T-helper 2 cell treated with Interferon-gamma antibody and Interleukin-4, amounts not matched to agents 5 μg/mL and 100 μg/mL, for 36 hours (primary cell): ENCODE results near the gene BTN3A1.
"Not testable (repeated sequence)": the region's sequence is repeated elsewhere in the genome, so short reads cannot be mapped to it uniquely, and the experiment has no call there.

ENCODE experiments used
- DNase-seq: peaks from one replicate; pipeline ENCODE4 v3.0.0; 2021; ENCODE audit warnings: low spot score
- H3K27ac Mint-ChIP-seq: one replicate; pipeline ENCODE4 v1.8.0; 2021; ENCODE audit warnings: mild to moderate bottlenecking, mixed read lengths
- H3K27me3 Mint-ChIP-seq: one replicate; pipeline ENCODE4 v1.8.0; 2021; ENCODE audit warnings: low read depth, mixed read lengths
- H3K36me3 Mint-ChIP-seq: one replicate; pipeline ENCODE4 v1.8.0; 2021; ENCODE audit warnings: low read depth, mixed read lengths
- H3K4me1 Mint-ChIP-seq: one replicate; pipeline ENCODE4 v1.8.0; 2021; ENCODE audit warnings: low read depth, mixed read lengths
- H3K4me3 Mint-ChIP-seq: one replicate; pipeline ENCODE4 v1.8.0; 2022; ENCODE audit warnings: mild to moderate bottlenecking, moderate library complexity, mixed read lengths
- H3K9me3 Mint-ChIP-seq: one replicate; pipeline ENCODE4 v1.8.0; 2021; ENCODE audit warnings: mixed read lengths

Gene BTN3A1

DNA sequence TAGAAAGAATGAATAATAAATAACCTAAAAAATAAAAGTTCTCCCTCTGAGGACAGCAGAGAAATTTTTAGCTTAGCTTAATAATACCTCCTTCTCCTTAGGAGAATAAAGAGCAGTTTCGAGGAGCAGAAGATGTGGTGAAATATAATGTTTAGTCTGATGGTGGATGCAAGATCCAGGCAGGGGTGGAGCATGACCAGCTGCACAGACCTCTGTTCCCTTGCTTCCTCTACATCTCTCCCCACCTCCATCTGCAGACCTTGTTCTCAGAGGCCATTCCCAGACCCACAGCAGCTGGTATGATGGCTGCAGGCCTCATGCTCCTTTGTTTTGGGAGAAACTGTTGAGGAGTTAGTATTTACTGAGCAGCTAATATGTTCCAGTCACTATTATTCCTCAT, 35.6 kb upstream of the BTN3A1 start:
- Mint-ChIP-seq H3K27me3 (no peaks in the 10 kb centered on the region), H3K9me3 (no peaks in the 10 kb centered on the region), H3K4me1 (peaks cover 41% of the 10 kb centered on the region), H3K27ac (peak overlapping the region; percentile 78), H3K4me3 (peak overlapping the region; percentile 82), H3K36me3 (peaks cover 32% of the 10 kb centered on the region)
- DNase-seq: no peak

DNA sequence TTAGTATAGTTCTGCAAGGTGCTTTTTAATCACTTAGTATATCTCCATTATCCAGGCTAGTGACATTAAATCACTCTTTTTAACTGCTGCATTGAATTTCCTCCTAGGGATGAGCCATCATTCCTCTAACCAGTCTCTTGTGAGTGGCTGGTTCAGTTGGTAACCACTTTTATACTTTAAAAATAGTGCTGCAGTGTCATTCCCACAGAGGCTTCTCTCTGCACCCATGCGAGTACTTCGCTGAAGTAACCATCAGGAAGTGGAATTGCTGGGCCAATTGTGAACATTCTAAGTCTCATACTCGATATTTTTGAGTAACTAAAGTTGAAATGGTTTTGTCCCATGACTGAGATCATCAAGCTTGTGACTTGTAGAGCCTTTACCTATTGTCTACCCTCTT, 35.0 kb upstream of the BTN3A1 start:
- no peaks in the 10 kb centered on the region for H3K27me3 Mint-ChIP-seq
- peak overlapping the region; percentile 43 for H3K27ac Mint-ChIP-seq
- H3K9me3 Mint-ChIP-seq: no peaks in the 10 kb centered on the region
- H3K4me1 Mint-ChIP-seq: peaks cover 36% of the 10 kb centered on the region
- peak overlapping the region; percentile 82 for H3K4me3 Mint-ChIP-seq
- H3K36me3 Mint-ChIP-seq: peaks cover 36% of the 10 kb centered on the region
- no peak for DNase-seq

DNA sequence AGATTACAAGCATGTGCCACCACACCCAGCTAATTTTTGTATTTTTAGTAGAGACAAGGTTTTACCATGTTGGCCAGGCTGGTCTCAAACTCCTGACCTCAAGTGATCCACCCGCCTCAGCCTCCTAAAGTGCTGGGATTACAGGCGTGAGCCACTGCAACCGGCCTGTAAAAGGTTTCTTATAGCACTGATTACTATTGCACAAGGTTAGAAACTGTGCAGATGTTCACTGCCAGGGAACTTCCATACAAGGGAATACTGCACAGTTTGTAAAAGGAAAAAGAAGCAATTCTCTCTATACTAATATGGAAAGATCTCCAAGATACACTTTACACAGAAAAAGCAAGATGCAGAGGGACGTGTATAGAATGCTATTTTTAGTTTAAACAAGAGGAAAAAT, 30.3 kb upstream of the BTN3A1 start:
- H3K9me3 Mint-ChIP-seq, H3K4me3 Mint-ChIP-seq, DNase-seq, H3K27me3 Mint-ChIP-seq, H3K27ac Mint-ChIP-seq: not testable (repeated sequence)
- H3K4me1 Mint-ChIP-seq: peaks cover 28% of the 10 kb centered on the region
- H3K36me3 Mint-ChIP-seq: peaks cover 78% of the 10 kb centered on the region

DNA sequence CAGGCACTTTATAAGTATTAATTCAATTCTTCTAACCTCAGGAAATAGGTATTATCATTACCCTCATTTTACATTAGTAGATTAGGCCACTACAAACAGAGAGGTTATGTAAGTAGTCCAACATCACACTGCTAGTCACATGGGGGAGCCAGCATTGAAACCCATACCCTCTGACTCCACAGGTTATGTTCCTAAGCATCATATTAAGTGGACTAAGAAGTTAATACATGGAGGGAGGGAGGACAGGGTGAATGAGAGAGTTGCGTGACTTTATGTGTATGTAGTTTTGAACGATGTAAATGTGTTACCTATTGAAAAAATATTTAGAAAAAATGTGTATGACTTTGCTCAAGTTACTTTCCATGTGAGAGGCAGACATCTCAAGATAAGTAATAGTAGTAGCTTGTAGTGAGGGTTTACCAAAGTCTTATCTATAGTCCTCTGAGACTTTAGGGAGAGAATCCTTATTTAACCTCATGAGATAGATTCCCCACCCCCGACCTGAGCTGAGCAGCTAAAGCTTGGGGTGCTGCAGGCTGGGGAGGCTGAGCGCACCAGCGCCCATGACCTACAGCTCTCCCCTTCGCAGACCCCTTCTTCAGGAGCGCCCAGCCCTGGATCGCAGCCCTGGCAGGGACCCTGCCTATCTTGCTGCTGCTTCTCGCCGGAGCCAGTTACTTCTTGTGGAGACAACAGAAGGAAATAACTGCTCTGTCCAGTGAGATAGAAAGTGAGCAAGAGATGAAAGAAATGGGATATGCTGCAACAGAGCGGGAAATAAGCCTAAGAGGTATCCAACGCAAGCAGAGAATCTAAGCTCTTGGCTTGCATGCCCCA, 29.5 kb upstream of the BTN3A1 start:
- Mint-ChIP-seq H3K9me3 (no peaks in the 10 kb centered on the region), H3K4me3 (no peak overlapping the region), H3K36me3 (peaks cover 81% of the 10 kb centered on the region), H3K27ac (no peak overlapping the region), H3K27me3 (no peaks in the 10 kb centered on the region), H3K4me1 (peaks cover 23% of the 10 kb centered on the region)
- DNase-seq: no peak

DNA sequence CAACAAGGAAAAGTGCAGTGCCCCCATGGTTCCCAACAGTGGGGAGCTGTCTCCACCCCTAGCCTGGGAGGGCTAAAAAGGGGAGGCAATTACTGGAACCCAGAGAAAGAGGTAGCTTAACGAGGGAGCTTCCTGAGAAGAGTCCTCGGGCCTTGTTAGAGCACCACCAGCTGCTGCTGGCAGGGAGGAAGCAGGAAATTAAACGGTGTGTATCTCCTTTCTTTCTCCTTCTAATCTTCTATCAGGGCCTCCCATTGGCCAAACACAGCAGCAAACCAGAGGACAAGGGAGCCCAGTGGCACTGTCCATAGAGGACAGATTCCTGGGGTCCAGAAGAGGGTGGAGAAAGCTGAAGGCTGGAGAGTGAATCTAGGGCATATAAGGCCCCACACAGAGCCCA, 26.8 kb upstream of the BTN3A1 start:
- Mint-ChIP-seq H3K9me3 (no peaks in the 10 kb centered on the region), H3K4me3 (no peak overlapping the region), H3K36me3 (peaks cover 66% of the 10 kb centered on the region), H3K4me1 (peaks cover 13% of the 10 kb centered on the region), H3K27ac (peak overlapping the region; percentile 31), H3K27me3 (no peaks in the 10 kb centered on the region)
- no peak for DNase-seq

DNA sequence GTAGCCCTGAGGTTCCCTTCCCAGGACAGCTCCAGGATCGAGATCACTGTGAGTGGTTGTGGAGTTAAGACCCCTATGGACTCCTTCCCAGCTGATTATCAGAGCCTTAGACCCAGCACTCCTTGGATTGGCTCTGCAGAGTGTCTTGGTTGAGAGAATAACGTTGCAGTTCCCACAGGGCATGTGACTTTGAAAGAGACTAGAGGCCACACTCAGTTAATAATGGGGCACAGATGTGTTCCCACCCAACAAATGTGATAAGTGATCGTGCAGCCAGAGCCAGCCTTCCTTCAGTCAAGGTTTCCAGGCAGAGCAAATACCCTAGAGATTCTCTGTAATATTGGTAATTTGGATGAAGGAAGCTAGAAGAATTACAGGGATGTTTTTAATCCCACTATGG, 24.4 kb upstream of the BTN3A1 start:
- peaks cover 49% of the 10 kb centered on the region for H3K36me3 Mint-ChIP-seq
- H3K4me1 Mint-ChIP-seq: peaks cover 19% of the 10 kb centered on the region
- no peak overlapping the region for H3K27ac Mint-ChIP-seq

DNA sequence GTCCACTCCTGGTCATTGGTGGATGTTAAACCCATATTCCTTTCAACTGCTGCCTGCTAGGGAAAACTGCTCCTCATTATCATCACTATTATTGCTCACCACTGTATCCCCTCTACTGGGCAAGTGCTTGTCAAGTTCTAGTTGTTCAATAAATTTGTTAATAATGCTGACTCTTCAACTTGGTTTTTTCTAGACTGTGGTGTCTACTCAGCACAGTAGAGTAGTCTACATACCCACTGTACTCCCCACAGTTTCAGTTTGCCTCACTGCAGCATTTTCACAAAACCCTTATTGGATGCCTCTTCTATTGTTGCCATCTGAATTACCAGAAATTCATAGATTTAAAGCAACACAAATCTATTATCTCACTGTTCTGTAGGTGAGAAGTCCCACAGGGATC, 23.9 kb upstream of the BTN3A1 start:
- DNase-seq, H3K27ac Mint-ChIP-seq, H3K4me3 Mint-ChIP-seq, H3K27me3 Mint-ChIP-seq, H3K9me3 Mint-ChIP-seq: not testable (repeated sequence)
- Mint-ChIP-seq H3K4me1 (peaks cover 23% of the 10 kb centered on the region), H3K36me3 (peaks cover 47% of the 10 kb centered on the region)

More for the DNA sequence above, 24.4 kb upstream of the BTN3A1 start:
- Mint-ChIP-seq H3K27me3 (no peaks in the 10 kb centered on the region), H3K9me3 (no peaks in the 10 kb centered on the region), H3K4me3 (no peak overlapping the region)
- DNase-seq: no peak

DNA sequence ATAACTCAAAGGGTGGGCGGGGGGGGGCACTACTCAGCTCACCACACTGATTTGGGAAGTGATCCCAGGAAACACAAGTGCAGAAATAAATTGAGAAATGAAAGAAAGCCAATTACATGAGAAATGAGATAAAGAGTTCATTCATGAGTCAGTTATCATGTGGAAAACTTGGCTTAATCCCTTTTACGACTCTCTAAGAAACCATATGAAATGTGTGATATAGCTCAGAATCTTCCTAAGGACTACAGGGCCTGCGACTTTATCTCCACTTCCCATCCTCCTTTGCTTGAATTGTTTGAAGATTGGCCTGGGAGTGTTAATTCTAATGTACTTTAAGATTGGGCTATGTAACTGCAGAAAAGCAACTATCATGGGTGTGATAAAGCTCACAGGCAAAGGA, 22.8 kb upstream of the BTN3A1 start:
- Mint-ChIP-seq H3K36me3 (peaks cover 36% of the 10 kb centered on the region), H3K4me3 (no peak overlapping the region), H3K9me3 (no peaks in the 10 kb centered on the region), H3K27me3 (no peaks in the 10 kb centered on the region), H3K4me1 (peaks cover 28% of the 10 kb centered on the region), H3K27ac (no peak overlapping the region)
- DNase-seq: no peak

DNA sequence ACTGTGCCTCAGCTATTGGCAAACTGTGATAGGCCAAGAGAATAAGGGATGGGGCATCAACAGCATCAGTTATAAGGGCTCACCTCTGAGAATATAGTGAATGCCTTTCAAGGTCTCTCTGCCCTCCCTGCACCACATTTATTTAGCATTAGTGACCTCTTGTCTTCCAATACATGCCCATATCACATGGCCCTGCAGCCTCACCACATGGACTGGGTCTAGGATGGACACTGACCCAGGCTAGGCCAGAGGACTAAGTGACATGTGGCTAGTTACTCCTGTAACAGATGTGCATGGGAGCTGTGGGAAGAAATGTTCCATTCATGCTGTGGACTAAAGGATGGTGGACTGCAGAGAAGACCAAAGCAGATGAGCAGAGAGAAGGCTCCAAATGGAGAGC, 22.3 kb upstream of the BTN3A1 start:
- Mint-ChIP-seq H3K27ac (no peak overlapping the region), H3K4me1 (peaks cover 30% of the 10 kb centered on the region), H3K36me3 (peaks cover 31% of the 10 kb centered on the region), H3K9me3 (no peaks in the 10 kb centered on the region), H3K27me3 (no peaks in the 10 kb centered on the region), H3K4me3 (no peak overlapping the region)
- DNase-seq: no peak

DNA sequence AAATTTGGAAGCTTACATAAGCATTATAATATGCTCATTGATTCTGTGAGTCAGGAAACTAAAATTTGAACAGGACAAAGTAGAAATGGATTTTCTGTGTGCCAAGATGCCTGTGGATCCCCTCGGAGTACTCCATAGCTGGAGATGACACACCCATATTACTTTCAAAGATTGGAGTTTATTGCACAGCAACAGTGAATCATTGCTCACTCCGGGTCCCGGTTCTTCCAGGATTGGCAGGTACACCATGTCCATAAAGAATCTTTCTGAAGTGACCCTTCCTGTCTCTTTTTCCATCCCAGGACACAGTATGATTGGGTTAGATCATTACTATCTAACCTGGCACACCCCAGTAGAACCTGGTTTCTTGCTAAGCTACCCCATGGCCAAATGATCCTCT, 21.8 kb upstream of the BTN3A1 start:
- Mint-ChIP-seq H3K4me3 (no peak overlapping the region), H3K4me1 (peaks cover 30% of the 10 kb centered on the region), H3K9me3 (no peaks in the 10 kb centered on the region), H3K27me3 (no peaks in the 10 kb centered on the region), H3K36me3 (peaks cover 26% of the 10 kb centered on the region), H3K27ac (no peak overlapping the region)
- no peak for DNase-seq

DNA sequence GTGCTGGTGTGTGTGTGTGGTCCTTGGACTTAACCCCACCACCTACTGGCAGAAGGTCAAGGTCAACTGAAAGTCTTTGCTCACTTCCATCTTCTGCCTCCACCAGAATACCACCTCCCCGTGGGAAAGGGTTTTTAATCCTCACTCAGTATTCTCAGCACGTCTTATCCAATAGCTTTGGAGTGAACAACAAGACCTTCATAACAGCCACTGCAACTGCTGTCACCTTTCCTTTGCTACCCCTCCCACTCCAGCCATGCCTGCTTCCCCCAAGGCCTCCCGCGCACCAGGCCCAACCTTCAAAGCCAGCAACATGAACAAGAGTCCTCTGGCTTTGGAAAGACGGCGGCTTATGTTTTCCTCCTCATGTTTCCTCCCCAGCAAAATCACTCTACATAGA, 20.0 kb upstream of the BTN3A1 start:
- no peak for DNase-seq
- peaks cover 12% of the 10 kb centered on the region for H3K36me3 Mint-ChIP-seq
- H3K27me3 Mint-ChIP-seq: no peaks in the 10 kb centered on the region
- H3K4me3 Mint-ChIP-seq: peak overlapping the region; percentile 100
- no peaks in the 10 kb centered on the region for H3K9me3 Mint-ChIP-seq
- H3K4me1 Mint-ChIP-seq: peaks cover 33% of the 10 kb centered on the region
- peak overlapping the region; percentile 97 for H3K27ac Mint-ChIP-seq

DNA sequence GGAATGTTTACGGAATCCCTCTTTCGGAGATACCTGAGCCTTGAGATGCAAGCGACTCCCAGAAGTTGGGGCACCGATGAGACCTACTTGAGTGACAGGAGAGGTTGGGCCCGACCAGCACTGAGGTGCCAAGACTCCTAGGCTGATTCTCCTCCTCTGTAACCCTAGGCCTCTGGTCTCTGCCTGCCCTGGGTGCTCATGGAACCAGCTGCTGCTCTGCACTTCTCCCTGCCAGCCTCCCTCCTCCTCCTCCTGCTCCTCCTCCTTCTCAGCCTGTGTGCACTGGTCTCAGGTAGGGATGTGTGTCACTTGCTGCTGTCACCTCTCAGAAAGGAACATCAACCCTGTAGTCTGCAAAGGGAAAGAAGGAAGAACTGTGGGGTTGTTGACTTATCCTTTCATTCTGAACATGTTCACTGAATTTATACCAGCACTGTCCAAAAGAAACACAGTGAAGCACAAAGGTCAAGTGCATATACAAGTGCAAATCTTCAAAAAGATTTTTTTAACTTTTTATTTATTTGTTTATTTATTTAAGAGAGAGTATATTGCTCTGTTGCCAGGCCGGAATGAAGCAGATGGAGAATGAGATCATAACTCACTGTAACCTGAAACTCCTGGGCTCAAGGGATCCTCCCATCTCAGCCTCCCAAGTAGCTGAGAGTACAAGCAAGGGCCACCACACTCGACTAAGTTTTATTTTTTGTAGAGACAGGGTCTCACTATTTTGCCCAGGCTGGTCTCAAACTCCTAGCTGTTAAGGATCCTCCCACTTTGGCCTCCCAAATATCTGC, 18.3 kb upstream of the BTN3A1 start:
- no peaks in the 10 kb centered on the region for H3K27me3 Mint-ChIP-seq
- no peak for DNase-seq
- H3K4me3 Mint-ChIP-seq: peak overlapping the region; percentile 100
- peaks cover 35% of the 10 kb centered on the region for H3K4me1 Mint-ChIP-seq
- H3K27ac Mint-ChIP-seq: peak overlapping the region; percentile 97
- H3K9me3 Mint-ChIP-seq: no peaks in the 10 kb centered on the region
- H3K36me3 Mint-ChIP-seq: peaks cover 9% of the 10 kb centered on the region

DNA sequence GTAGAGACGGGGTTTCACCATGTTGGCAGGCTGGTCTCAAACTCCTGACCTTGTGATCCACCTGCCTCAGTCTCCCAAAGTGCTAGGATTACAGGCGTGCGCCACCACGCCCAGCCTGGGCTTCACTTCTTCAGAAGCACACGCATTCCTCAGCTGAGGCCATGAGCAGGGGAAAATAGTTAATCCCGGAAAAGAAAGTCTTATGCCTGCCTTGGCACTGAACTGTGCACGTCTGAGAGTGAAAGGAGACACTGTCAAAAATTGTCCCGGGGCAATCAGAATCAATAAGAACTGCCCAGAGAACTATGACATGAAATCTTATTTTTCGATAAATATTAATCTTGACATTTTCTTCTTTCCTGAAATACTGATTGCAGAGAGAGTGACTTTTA, 16.3 kb upstream of the BTN3A1 start:
- H3K9me3 Mint-ChIP-seq: no peaks in the 10 kb centered on the region
- H3K36me3 Mint-ChIP-seq: peaks cover 20% of the 10 kb centered on the region
- H3K27ac Mint-ChIP-seq: no peak overlapping the region
- no peaks in the 10 kb centered on the region for H3K27me3 Mint-ChIP-seq
- H3K4me3 Mint-ChIP-seq: no peak overlapping the region
- H3K4me1 Mint-ChIP-seq: peaks cover 38% of the 10 kb centered on the region
- no peak for DNase-seq

DNA sequence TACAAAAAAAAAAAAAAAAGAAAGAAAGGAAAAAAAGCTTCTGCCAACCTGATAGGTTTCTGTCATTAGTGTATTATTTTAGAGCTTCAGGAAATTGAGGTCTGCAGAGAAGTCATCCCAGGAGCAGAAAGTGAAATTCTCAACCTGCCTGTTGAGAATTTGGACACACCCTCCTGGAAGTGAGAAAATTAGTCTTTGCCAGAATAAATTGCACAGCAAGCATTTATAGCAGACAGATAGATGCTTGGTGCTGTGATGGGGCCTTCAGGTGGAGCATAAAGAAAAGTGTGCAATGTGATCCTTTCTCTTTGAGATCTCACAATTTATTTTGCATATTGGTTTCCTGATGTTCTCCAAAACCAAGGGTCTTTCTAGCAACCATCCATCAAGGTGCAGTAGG, 14.5 kb upstream of the BTN3A1 start:
- H3K4me1 Mint-ChIP-seq: peaks cover 29% of the 10 kb centered on the region
- no peak overlapping the region for H3K27ac Mint-ChIP-seq
- no peak for DNase-seq
- no peaks in the 10 kb centered on the region for H3K27me3 Mint-ChIP-seq
- no peaks in the 10 kb centered on the region for H3K9me3 Mint-ChIP-seq
- H3K36me3 Mint-ChIP-seq: peaks cover 17% of the 10 kb centered on the region
- no peak overlapping the region for H3K4me3 Mint-ChIP-seq
